HG02588 (cell line): ENCODE data around the gene SPATA31E1.
"Not testable (repeated sequence)": the region's sequence is repeated elsewhere in the genome, so short reads cannot be mapped to it uniquely, and the experiment has no call there.

ENCODE experiments used
- ATAC-seq: cut with Tn5 transposase; IDR thresholded peaks from one replicate; pipeline ENCODE4 v1.9.1; 2021; ENCODE audit warnings: mild to moderate bottlenecking, moderate library complexity; ENCODE audit not compliant: unreplicated experiment

The SPATA31E1 gene

GRCh38 chr9:87884578-87885459 lies 2.1 kb downstream of the SPATA31E1 start:
- no peak for ATAC-seq

- ATAC-seq, result no peak
These were observed 3.0 kb downstream of the SPATA31E1 start for GRCh38 chr9:87885484-87886189.

GRCh38 chr9:87886210-87886932 lies 3.7 kb downstream of the SPATA31E1 start:
- ATAC-seq, result no peak

- no peak for ATAC-seq
These were observed 4.3 kb downstream of the SPATA31E1 start for GRCh38 chr9:87886933-87887505.

GRCh38 chr9:87887661-87888480 lies 5.2 kb downstream of the SPATA31E1 start:
- ATAC-seq, result no peak

- ATAC-seq, result no peak
These were observed 5.8 kb downstream of the SPATA31E1 start for GRCh38 chr9:87888501-87888900.

- no peak for ATAC-seq
These were observed 6.6 kb downstream of the SPATA31E1 start for GRCh38 chr9:87889065-87889881.

- ATAC-seq, result no peak
These were observed 7.2 kb downstream of the SPATA31E1 start for GRCh38 chr9:87889882-87890252.

GRCh38 chr9:87890837-87891236 lies 8.2 kb downstream of the SPATA31E1 start:
- no peak for ATAC-seq

GRCh38 chr9:87891754-87892153 lies 9.1 kb downstream of the SPATA31E1 start:
- ATAC-seq, result no peak

- ATAC-seq, result no peak
These were observed 10.3 kb downstream of the SPATA31E1 start for GRCh38 chr9:87892956-87893355.

GRCh38 chr9:87894998-87895625 lies 12.4 kb downstream of the SPATA31E1 start:
- ATAC-seq, result no peak

GRCh38 chr9:87896891-87897290 lies 14.2 kb downstream of the SPATA31E1 start:
- ATAC-seq, result no peak

GRCh38 chr9:87898151-87898550 lies 15.5 kb downstream of the SPATA31E1 start:
- ATAC-seq, result no peak

- ATAC-seq, result not testable (repeated sequence)
These were observed 19.7 kb downstream of the SPATA31E1 start for GRCh38 chr9:87902371-87902770.

GRCh38 chr9:87909310-87910041 lies 26.8 kb downstream of the SPATA31E1 start:
- no peak for ATAC-seq

- no peak for ATAC-seq
These were observed 28.1 kb downstream of the SPATA31E1 start for GRCh38 chr9:87910821-87911220.

GRCh38 chr9:87917662-87918061 lies 35.0 kb downstream of the SPATA31E1 start, which contains the start of gene SPATA31C1:
Gene SPATA31C1, plus strand, starts transcription at chr9:87917962.
- not testable (repeated sequence) for ATAC-seq
